Ascending aorta (tissue), 2 donors: ENCODE data around the gene HOXB6. TPM values are rescaled to one million over a fixed set of nuclear protein-coding genes. Genes with fewer than 3 reads are reported as not detected.

Experiments
- DNase-seq, 2 donors: peaks; one replicate each; pipeline ENCODE4 v3.0.0-alpha.2; 2019; ENCODE audit warnings: low spot score in 2 of 2
- H3K27ac ChIP-seq, 2 donors: fragments of 200-600 bp; sonication (generic); one replicate each; pipeline ENCODE4 v1.5.1; 2016 to 2017; ENCODE audit warnings: mild to moderate bottlenecking in 1 of 2
- H3K27me3 ChIP-seq: fragments of 200-600 bp; sonication (generic); one replicate; pipeline ENCODE4 v1.5.1; 2017
- H3K36me3 ChIP-seq, 2 donors: fragments of 200-600 bp; sonication (generic); one replicate each; pipeline ENCODE4 v1.5.1; 2016
- H3K4me1 ChIP-seq, 2 donors: fragments of 200-600 bp; sonication (generic); one replicate each; pipeline ENCODE4 v1.5.1; 2016 to 2017; ENCODE audit warnings: mild to moderate bottlenecking in 1 of 2
- H3K4me3 ChIP-seq, 2 donors: fragments of 200-600 bp; sonication (generic); one replicate each; pipeline ENCODE4 v1.5.1; 2016 to 2017; ENCODE audit warnings: mild to moderate bottlenecking in 1 of 2
- H3K9me3 ChIP-seq, 2 donors: fragments of 200-600 bp; sonication (generic); one replicate each; pipeline ENCODE4 v1.5.1; 2016
- intact Hi-C: fragments of 100-400 bp; cut with DNase I; formaldehyde crosslinking; loops from one replicate; pipeline ENCODE4 v1.15.1; 2023
- total RNA-seq: library from RNA; depleted of rRNA; stranded (reverse); fragments of >200 nt; gene quantifications from one replicate; pipeline ENCODE4 v1.1.0, GENCODE V29; 2016
- TF ChIP-seq, protein P1 (sequence below), 3 experiments: fragments of 200-600 bp in 2 of 3; fragments of 450-650 bp in 1 of 3; sonication (generic) in 2 of 3; IDR thresholded peaks; one replicate each; pipeline ENCODE4 v1.5.1; 2016 to 2019; ENCODE audit warnings: antibody characterized with exemption in 3 of 3, mild to moderate bottlenecking in 1 of 3, moderate library complexity in 1 of 3

Gene HOXB6
- total RNA-seq, 1 donor from 2014 or later, result 5.1 TPM

- peak overlapping the region; percentile 75 to 77 for H3K4me3 ChIP-seq
- no peaks in the 10 kb centered on the region for H3K9me3 ChIP-seq
- intact Hi-C loops, result loop anchor here (1.0 kb wide), 1 partner anchor 32 kb away; no protein-coding TSS in a partner anchor
- H3K4me1 ChIP-seq, result peaks cover 4 to 55% of the 10 kb centered on the region in 2 donors
- no peaks in the 10 kb centered on the region for H3K36me3 ChIP-seq
- no peaks in the 10 kb centered on the region for H3K27me3 ChIP-seq
- peak overlapping the region; percentile 93 to 97 for H3K27ac ChIP-seq
- DNase-seq, result peak in 1 of 2 donors; percentile 84
- TF ChIP-seq, protein P1, sequence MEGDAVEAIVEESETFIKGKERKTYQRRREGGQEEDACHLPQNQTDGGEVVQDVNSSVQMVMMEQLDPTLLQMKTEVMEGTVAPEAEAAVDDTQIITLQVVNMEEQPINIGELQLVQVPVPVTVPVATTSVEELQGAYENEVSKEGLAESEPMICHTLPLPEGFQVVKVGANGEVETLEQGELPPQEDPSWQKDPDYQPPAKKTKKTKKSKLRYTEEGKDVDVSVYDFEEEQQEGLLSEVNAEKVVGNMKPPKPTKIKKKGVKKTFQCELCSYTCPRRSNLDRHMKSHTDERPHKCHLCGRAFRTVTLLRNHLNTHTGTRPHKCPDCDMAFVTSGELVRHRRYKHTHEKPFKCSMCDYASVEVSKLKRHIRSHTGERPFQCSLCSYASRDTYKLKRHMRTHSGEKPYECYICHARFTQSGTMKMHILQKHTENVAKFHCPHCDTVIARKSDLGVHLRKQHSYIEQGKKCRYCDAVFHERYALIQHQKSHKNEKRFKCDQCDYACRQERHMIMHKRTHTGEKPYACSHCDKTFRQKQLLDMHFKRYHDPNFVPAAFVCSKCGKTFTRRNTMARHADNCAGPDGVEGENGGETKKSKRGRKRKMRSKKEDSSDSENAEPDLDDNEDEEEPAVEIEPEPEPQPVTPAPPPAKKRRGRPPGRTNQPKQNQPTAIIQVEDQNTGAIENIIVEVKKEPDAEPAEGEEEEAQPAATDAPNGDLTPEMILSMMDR (IDR thresholded peaks at IDR 0.05), result no peak
Observed at GRCh38 chr17:48576479-48577309, 28.1 kb downstream of the HOXB6 start.

DNA sequence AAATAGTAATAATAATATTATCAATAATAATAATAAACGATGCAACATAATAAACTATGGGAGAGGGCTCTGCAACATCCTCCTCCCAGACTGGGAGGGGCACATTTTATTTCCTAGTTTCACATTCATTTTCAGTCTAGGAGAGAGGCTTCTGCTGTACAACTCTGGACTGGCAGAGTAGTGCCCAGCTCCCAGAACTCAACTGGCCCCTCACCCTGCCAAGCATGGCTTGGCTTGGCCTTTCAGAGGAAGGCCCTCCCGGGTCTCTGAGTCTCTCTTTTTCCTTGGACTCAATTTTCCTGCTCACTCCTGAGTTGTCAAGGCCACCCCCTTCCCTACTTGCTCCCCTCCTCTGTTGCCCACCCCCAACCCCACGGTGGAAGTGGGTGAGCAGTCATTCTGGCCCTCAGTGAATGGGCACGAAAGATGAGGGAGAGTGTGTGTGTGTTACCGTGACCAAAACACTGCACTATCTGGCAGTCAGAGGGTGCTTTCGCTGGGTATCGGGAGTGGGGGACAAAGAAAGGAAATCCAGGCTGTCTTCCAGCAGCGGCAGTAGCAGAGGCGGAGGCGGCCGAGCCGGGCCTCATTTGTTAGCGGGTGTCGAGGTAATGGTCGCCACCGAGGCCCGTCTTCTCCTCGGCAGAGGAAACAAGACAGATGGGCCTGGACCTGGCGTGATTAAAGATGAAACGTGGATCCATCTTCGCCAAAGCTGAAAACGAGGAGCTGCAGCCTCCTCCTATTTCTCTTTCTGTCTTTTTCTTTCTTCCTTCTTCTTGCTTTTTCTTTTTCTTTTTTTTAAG, 28.9 kb downstream of the HOXB6 start:
- intact Hi-C loops, result no loop called here
- DNase-seq, result no peak
- TF ChIP-seq, protein P1 (IDR thresholded peaks at IDR 0.05), result no peak
- no peaks in the 10 kb centered on the region for H3K9me3 ChIP-seq
- no peaks in the 10 kb centered on the region for H3K36me3 ChIP-seq
- peak overlapping the region; percentile 93 to 97 for H3K27ac ChIP-seq
- peak overlapping the region; percentile 75 to 77 for H3K4me3 ChIP-seq
- H3K4me1 ChIP-seq, result peaks cover 4 to 59% of the 10 kb centered on the region in 2 donors
- H3K27me3 ChIP-seq, result no peaks in the 10 kb centered on the region

GRCh38 chr17:48575066-48575582, 29.7 kb downstream of the HOXB6 start:
- intact Hi-C loops, result no loop called here
- Histone ChIP-seq H3K4me3 (peak overlapping the region; percentile 15 to 75), H3K27ac (peak overlapping the region; percentile 93 to 97), H3K4me1 (peaks cover 4 to 65% of the 10 kb centered on the region in 2 donors), H3K27me3 (no peaks in the 10 kb centered on the region), H3K9me3 (no peaks in the 10 kb centered on the region), H3K36me3 (no peaks in the 10 kb centered on the region)
- TF ChIP-seq, protein P1 (IDR thresholded peaks at IDR 0.05), result no peak
- DNase-seq, result no peak

- Histone ChIP-seq H3K9me3 (no peaks in the 10 kb centered on the region), H3K27ac (peak overlapping the region; percentile 93 to 97), H3K4me3 (peak overlapping the region; percentile 27 to 75), H3K4me1 (peaks cover 7 to 71% of the 10 kb centered on the region in 2 donors), H3K27me3 (no peaks in the 10 kb centered on the region), H3K36me3 (no peaks in the 10 kb centered on the region)
- no peak for DNase-seq
- intact Hi-C loops, result no loop called here
- TF ChIP-seq, protein P1 (IDR thresholded peaks at IDR 0.05), result no peak
Observed at GRCh38 chr17:48574505-48575065, 30.2 kb downstream of the HOXB6 start.

- intact Hi-C loops, result loop anchor here (2.0 kb wide), 1 partner anchor 17 kb away; no protein-coding TSS in a partner anchor
- Histone ChIP-seq H3K27me3 (no peaks in the 10 kb centered on the region), H3K36me3 (no peaks in the 10 kb centered on the region), H3K27ac (peak overlapping the region; percentile 93 to 97), H3K9me3 (no peaks in the 10 kb centered on the region), H3K4me3 (peak overlapping the region; percentile 46 to 75), H3K4me1 (peaks cover 7 to 83% of the 10 kb centered on the region in 2 donors)
- TF ChIP-seq, protein P1 (IDR thresholded peaks at IDR 0.05), result no peak
- DNase-seq, result no peak
Observed at GRCh38 chr17:48571826-48572417, 32.9 kb downstream of the HOXB6 start.
